Osteoblast (primary cell): ENCODE data around the gene TTC28. TPM values are rescaled to one million over a fixed set of nuclear protein-coding genes. Genes with fewer than 3 reads are reported as not detected.
A peak's percentile ranks its signal among the peaks of the same experiment; 100 is the strongest.

Source experiments
- DNase-seq: peaks from one replicate; pipeline ENCODE4 v3.0.0; 2011; ENCODE audit warnings: low spot score, mixed read lengths; ENCODE audit not compliant: insufficient read length; ENCODE audit errors: missing footprints
- H2AFZ ChIP-seq: 2 replicates; pipeline ENCODE4 v1.6.0; 2011; ENCODE audit warnings: mild to moderate bottlenecking, low read length
- H3K27ac ChIP-seq: 2 replicates; pipeline ENCODE4 v1.5.1; 2011; ENCODE audit warnings: mild to moderate bottlenecking, low read depth, low read length, moderate library complexity
- H3K27me3 ChIP-seq: 2 replicates; pipeline ENCODE4 v1.6.0; 2012; ENCODE audit warnings: mild to moderate bottlenecking, control low read depth, inconsistent platforms, low read length, moderate library complexity; ENCODE audit not compliant: insufficient read depth
- H3K36me3 ChIP-seq: 2 replicates; pipeline ENCODE4 v1.5.1; 2011; ENCODE audit warnings: mild to moderate bottlenecking, low read length, control low read depth, moderate library complexity; ENCODE audit not compliant: insufficient read depth
- H3K4me1 ChIP-seq: 2 replicates; pipeline ENCODE4 v1.5.1; 2011; ENCODE audit warnings: mild to moderate bottlenecking, low read length, control low read depth, moderate library complexity; ENCODE audit not compliant: insufficient read depth
- H3K4me2 ChIP-seq: 2 replicates; pipeline ENCODE4 v1.6.0; 2011; ENCODE audit warnings: mild to moderate bottlenecking, low read length; ENCODE audit not compliant: insufficient read depth
- H3K4me3 ChIP-seq: fragments of 200-600 bp; sonication (generic); 3 replicates; pipeline ENCODE4 v1.5.1; 2012; ENCODE audit warnings: mild to moderate bottlenecking, low read length, inconsistent platforms; ENCODE audit not compliant: insufficient read depth
- H3K79me2 ChIP-seq: 2 replicates; pipeline ENCODE4 v1.6.0; 2012; ENCODE audit warnings: mild to moderate bottlenecking, low read length, control low read depth, inconsistent platforms; ENCODE audit not compliant: insufficient read depth
- H3K9me3 ChIP-seq: 2 replicates; pipeline ENCODE4 v1.5.1; 2011; ENCODE audit warnings: low read depth, low read length, control low read depth
- H4K20me1 ChIP-seq: 2 replicates; pipeline ENCODE4 v1.6.0; 2012; ENCODE audit warnings: mild to moderate bottlenecking, low read length, control low read depth; ENCODE audit not compliant: insufficient read depth
- CTCF ChIP-seq: IDR thresholded peaks from 2 replicates; pipeline ENCODE4 v1.5.1; 2011; ENCODE audit warnings: mild to moderate bottlenecking, low read depth, low read length, moderate library complexity; ENCODE audit errors: extremely low read depth
- total RNA-seq: library from RNA; depleted of rRNA; stranded (reverse); fragments of >200 nt; gene quantifications from 2 replicates; pipeline ENCODE4 v1.2.3, GENCODE V29; 2012

The TTC28 gene
- total RNA-seq, 1 donor = 48.1 TPM

DNA sequence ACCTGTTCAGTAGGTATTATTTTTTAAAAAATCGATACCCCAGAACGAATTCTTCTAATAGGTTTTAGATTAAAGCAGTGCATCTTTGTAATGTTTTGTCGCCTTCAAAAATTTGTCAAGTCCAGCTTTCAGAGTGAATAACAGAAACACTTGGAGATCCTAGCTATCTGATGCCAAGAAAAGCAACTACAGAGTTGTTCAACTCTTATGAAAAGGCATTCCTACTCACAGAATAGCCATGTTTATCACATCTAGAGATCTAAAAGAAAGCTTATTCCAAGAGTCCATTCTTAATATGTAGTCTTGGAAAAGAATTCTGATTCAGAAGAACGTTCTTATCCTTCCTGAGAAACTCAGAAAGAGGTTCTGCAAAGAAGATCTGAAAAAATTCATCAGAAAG is 268.5 kb downstream of the TTC28 start:
- Histone ChIP-seq H3K79me2 (peaks cover 6% of the 10 kb centered on the region), H3K4me1 (peaks cover 28% of the 10 kb centered on the region), H4K20me1 (no peaks in the 10 kb centered on the region), H3K36me3 (no peaks in the 10 kb centered on the region), H3K4me2 (no peak overlapping the region), H2AFZ (no peak overlapping the region), H3K9me3 (no peaks in the 10 kb centered on the region), H3K27me3 (no peaks in the 10 kb centered on the region), H3K27ac (no peak overlapping the region), H3K4me3 (no peak overlapping the region)
- DNase-seq = peak; percentile 36
- no peak for TF ChIP-seq CTCF

DNA sequence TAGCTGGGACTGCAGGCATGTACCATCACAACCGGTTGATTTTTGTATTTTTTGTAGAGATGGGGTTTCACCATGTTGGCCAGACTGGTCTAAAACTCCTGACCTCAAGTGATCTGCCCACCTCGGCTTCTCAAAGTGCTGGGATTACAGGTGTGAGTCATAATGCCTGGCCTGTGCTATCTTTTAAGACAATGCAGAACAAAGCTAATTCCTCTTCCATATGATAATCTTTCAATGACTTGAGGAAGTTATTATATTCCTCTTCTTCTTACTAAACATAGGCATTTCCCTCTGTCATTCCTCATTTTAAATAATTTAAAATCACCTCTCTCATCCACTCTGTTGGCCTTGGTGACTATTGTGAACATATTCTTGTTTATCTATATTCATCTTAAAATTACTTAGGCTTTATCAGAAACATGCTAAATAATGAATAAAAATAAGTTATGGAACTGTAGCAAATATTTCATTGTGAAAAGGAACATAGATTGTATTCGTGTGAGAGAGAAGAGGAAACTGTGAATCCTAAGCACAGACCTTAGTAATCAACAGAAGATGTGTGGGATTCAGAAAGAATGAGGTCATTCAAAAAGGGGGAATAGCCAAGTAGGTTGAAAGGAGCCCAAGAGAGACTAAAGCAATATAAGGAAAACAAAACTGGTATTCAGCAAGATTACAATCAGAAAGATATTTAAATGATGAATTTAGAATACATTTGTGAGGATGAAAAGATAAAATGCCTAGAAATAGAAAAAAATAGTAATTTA is 269.4 kb downstream of the TTC28 start:
- H2AFZ ChIP-seq = no peak overlapping the region
- H3K79me2 ChIP-seq = peaks cover 6% of the 10 kb centered on the region
- no peaks in the 10 kb centered on the region for H3K27me3 ChIP-seq
- H3K4me2 ChIP-seq = peak overlapping the region; percentile 39
- peak; percentile 39 for DNase-seq
- H4K20me1 ChIP-seq = no peaks in the 10 kb centered on the region
- no peaks in the 10 kb centered on the region for H3K9me3 ChIP-seq
- no peak for TF ChIP-seq CTCF
- H3K36me3 ChIP-seq = no peaks in the 10 kb centered on the region
- peak overlapping the region; percentile 11 for H3K4me3 ChIP-seq
- peak overlapping the region; percentile 38 for H3K27ac ChIP-seq
- H3K4me1 ChIP-seq = peaks cover 28% of the 10 kb centered on the region

GRCh38 chr22:28408709-28409108 is 270.9 kb downstream of the TTC28 start:
- H3K4me2 ChIP-seq = no peak overlapping the region
- peaks cover 21% of the 10 kb centered on the region for H3K4me1 ChIP-seq
- H3K27ac ChIP-seq = no peak overlapping the region
- H3K27me3 ChIP-seq = no peaks in the 10 kb centered on the region
- H3K36me3 ChIP-seq = no peaks in the 10 kb centered on the region
- no peaks in the 10 kb centered on the region for H3K9me3 ChIP-seq
- H4K20me1 ChIP-seq = no peaks in the 10 kb centered on the region
- peaks cover 6% of the 10 kb centered on the region for H3K79me2 ChIP-seq
- H2AFZ ChIP-seq = no peak overlapping the region
- DNase-seq = no peak
- no peak for TF ChIP-seq CTCF
- no peak overlapping the region for H3K4me3 ChIP-seq

GRCh38 chr22:28407645-28408044 is 272.0 kb downstream of the TTC28 start:
- DNase-seq = no peak
- Histone ChIP-seq H3K79me2 (peaks cover 6% of the 10 kb centered on the region), H4K20me1 (no peaks in the 10 kb centered on the region), H3K27me3 (no peaks in the 10 kb centered on the region), H3K4me3 (no peak overlapping the region), H3K36me3 (no peaks in the 10 kb centered on the region), H3K27ac (no peak overlapping the region), H3K9me3 (no peaks in the 10 kb centered on the region), H3K4me2 (no peak overlapping the region), H2AFZ (no peak overlapping the region), H3K4me1 (peaks cover 21% of the 10 kb centered on the region)
- TF ChIP-seq CTCF = no peak
